HG03354 (cell line): ENCODE results near the gene ZNF491.
A peak's percentile ranks its signal among the peaks of the same experiment; 100 is the strongest.
"Not testable (repeated sequence)": the region's sequence is repeated elsewhere in the genome, so short reads cannot be mapped to it uniquely, and the experiment has no call there.

Experiments used
- ATAC-seq: cut with Tn5 transposase; IDR thresholded peaks from one replicate; pipeline ENCODE4 v1.9.1; 2021; ENCODE audit warnings: mild to moderate bottlenecking; ENCODE audit not compliant: unreplicated experiment, poor library complexity, severe bottlenecking

The ZNF491 gene

GRCh38 chr19:11798391-11799330, at the start of gene ZNF491:
Gene ZNF491, plus strand, starts transcription at chr19:11798523. Its CDS starts 7,431 bp downstream, at chr19:11805954.
- ATAC-seq: peak; percentile 97

DNA sequence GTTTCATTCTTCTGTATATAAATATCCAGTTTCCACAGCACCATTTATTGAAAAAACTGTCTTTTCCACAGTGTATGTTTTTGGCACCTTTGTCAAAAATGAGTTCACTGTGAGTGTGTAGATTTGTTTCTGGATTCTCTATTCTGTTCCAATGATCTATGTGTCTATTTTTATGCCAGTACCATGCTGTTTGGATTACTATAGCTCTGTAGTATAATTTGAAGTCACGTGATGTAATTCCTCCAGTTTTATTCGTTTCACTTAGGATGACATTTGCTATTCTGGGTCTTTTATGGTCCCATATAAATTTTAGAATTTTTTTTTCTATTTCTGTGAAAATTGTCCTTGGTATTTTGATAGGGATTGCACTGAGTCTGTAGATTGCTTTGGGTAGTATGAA, 48.6 kb upstream of the ZNF491 start:
- ATAC-seq: no peak

GRCh38 chr19:11752244-11752736, 46.0 kb upstream of the ZNF491 start:
- no peak for ATAC-seq

DNA sequence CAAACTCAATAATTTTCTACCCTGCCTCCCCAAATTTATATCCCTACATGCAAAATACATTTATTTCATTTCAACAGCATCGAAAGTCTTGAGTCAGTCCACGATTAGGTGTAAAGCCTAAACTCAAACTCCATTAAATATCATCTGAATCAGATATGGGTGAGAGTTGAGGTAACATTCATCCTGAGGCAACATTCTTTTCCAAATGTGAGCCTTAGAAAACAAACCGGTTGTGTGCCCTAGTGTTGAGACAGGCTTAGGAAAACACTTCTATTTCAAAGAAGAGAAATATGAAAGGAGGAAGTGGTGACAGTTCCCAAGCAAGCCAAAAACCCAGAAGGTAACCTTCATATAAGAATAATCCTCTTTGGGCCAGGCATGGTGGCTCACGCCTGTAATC, 43.7 kb upstream of the ZNF491 start:
- ATAC-seq: no peak

DNA sequence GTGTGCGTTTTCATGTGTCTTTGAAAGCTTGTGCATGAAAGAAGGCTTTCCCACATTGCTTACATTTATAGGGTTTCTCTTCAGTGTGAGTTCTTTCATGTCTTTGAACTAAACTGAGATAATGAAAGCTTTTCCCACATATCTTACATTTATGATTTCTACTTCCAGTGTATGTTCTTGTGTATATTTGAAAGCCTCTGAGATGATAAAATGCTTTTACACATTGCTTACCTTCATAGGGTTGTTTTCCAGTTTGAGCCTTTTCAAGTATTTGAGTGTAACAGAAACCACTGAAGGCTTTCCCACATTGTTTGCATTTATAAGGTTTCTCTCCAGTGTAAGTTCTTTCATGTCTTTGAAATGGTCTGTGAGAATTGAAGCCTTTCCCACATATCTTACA, 41.4 kb upstream of the ZNF491 start:
- no peak for ATAC-seq

DNA sequence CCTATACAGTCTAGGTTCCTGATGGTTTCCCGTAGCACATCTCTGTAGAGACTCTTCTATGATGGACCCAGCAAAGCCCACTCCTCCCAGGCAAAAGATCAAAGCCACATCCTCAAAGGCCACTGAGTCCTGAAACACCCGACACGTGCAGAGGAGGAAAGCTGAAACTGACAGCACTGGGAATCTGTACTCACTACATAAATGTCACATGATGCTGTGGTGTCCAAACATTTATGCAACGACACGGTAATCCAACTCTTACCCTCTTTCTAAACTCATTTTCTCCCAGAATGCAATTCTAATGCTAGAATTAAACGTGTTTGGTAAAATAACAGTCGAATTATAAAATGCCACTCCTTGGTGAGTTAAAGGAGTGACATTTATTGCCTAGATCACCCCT, 38.5 kb upstream of the ZNF491 start:
- ATAC-seq: no peak

DNA sequence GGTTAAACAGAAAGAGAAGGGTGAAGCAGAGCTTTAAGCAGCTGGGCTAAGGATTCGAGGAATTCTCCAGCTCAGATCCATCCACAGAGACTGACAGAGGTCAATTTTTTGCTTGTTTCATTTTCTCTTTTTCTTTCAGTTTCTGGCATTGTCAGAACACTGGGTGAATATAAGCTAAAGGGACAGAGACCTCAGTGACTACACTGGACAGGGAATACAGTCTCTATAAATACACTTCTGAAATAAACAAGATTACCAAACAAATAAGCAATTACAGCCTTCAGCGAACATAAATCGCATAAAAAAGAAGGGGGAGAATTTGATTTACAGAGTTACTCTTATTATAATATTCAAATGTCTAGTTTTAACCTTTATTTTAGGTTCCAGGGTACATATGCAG, 35.2 kb upstream of the ZNF491 start:
- ATAC-seq: no peak

DNA sequence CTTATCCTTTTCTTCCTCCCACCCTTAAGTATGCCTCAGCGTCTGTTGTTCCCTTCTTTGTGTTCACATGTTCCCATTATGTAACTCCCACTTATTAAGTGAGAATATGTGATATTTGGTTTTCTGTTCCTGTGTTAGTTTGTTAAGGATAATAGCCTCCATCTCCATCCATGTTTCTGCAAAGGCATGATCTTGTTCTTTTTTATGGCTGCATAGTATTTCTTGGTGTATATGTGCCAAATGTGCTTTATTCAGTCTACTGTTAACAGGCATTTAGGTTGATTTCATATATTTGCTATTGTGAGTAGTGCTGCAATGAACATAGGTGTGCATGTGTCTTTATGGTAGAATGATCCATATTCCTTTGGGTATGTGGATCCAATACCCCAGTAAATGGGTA, 34.7 kb upstream of the ZNF491 start:
- ATAC-seq: no peak

DNA sequence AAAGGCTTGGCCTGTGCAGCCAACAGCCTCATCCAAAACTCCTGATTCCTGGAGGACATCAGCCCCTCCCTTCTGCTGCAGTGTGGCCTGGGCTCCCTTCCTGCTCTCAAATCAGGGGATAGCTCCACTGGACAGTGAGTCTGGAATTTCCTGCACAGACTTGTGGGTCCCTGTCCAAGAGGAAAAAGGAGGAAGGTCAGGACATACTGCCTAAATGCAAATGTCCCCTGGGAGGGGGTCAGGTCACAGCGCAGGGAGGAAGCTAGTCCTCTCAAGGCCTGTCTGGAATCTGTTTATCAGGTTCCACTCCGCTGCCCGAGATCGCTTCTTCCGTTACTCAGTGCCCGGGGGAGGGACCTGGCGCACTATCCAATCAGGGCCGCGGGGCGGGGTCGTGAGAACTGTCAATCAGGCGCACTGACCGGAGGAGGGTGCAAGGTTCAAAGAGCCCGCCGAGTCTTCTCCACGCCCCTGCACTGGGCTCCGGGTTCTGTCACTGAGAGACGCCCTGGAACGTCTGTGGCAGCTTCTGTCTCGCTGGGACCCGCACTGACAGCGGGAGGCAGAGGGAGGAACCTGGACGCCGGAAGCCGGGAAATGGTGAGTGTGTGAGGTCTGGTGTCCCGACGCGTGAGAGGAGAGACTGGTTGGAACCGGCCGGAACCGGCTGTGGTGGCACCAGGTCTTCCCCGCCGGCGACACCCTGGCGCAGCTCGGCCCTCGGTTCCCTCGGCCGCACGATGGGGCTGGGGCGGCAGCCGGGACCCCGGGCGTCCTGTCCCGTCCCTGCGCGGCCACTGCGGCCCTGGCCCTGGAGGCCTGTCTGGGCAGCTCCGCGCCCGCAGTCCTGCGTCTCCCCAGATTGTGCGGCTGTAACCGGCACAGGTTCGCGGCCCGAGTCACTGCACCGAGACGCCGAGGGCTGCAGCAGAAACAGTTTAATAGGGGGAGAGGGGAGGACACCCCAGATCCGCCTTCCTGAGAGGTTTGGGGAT, 31.4 kb upstream of the ZNF491 start, which contains the start of gene ZNF441:
Gene ZNF441 (plus strand): TSS at position 404 of the 995 bp plus-strand sequence. CDS start 194 bp downstream, at position 598.
- ATAC-seq: peak; percentile 92

- ATAC-seq: peak; percentile 45
Observed at GRCh38 chr19:11767633-11768133, 30.6 kb upstream of the ZNF491 start.

DNA sequence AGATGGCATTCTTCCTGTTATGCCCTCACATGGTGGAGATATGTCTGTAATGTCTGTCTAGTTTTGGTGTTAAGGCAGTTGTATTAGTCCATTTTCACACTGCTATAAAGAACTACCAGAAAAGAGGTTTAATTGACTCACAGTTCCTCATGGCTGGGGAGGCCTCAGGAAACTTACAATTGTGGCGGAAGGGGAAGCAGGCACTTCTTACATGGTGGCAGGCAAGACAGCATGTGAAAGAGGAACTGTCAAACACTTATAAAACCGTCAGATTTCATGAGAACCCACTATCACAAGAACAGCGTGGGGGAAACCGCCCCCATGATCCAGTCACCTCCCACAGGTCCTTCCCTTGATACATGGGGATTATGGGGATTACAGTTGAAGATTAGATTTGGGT, 28.3 kb upstream of the ZNF491 start:
- no peak for ATAC-seq

DNA sequence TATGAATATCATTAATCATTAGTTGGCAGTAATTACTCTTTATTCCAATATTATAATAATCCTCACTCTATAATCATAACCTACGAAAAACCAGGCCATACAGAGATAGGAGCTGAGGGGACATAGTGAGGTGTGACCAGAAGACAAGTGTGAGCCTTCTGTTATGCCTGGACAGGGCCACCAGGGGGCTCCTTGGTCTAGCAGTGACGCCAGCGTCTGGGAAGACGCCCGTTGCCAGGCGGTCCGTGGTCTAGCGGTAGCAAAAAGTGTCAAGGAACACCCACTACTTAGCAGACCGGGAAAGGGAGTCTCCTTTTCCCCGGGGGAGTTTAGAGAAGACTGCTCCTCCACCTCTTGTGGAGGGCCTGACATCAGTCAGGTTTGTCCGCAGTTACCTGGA, 26.8 kb upstream of the ZNF491 start:
- ATAC-seq: not testable (repeated sequence)

DNA sequence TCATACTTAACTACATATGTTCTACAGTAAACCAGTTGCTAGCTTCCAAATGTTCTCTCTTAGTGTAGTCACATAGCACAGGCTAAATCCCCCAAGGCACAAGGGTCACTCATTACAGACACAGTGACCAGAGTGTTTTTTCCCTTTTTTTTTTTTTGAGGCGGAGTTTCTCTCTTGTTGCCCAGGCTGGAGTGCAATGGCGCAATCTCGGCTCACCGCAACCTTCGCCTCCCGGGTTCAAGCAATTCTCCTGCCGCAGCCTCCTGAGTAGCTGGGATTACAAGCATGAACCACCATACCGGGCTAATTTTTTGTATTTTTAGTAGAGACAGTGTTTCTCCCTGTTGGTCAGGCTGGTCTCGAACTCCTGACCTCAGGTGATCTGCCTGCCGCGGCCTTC, 21.7 kb upstream of the ZNF491 start:
- not testable (repeated sequence) for ATAC-seq

DNA sequence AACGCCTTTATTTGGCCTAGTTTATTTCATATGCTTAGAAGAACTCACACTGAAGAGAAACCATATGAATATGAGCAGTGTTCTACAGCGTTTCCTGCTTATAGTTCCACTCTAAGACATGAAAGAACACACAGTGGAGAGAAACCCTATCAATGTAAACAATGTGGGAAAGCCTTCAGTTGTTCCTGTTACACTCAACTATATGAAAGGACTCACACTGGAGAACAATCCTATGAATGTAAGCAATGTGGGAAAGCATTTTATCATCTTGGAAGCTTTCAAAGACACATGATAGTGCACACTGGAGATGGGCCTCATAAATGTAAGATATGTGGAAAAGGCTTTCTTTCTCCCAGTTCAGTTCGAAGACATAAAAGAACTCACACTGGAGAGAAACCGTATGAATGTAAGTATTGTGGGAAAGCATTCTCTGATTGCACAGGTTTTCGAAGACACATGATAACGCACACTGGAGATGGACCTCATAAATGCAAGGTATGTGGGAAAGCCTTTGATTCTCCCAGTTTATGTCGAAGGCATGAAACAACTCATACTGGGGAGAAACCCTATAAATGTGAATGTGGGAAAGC, 17.8 kb upstream of the ZNF491 start:
- ATAC-seq: no peak

DNA sequence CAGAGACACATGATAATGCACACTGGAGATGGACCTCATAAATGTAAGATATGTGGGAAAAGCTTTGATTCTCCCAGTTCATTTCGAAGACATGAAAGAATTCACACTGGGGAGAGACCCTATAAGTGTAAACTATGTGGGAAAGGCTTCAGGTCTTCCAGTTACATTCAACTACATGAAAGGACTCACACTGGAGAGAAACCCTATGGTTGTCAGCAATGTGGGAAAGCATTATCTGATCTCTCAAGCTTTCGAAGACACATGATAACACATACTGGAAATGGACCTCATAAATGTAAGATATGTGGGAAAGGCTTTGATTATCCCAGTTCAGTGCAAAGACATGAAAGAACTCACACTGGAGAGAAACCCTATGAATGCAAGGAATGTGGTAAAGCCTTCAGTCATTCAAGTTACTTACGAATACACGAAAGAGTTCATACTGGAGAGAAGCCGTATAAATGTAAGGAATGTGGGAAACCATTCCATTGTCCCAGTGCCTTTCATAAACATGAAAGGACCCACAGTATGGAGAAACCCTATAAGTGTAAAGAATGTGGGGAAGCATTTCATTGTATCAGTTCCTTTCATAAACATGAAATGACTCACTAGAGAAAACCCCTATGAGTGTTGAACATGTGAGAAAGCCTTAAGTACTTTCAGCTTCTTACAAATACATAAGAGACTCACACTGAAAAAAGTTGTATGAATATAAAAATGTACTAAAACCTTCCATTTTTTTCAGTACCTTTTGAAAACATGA, 16.8 kb upstream of the ZNF491 start:
- no peak for ATAC-seq

DNA sequence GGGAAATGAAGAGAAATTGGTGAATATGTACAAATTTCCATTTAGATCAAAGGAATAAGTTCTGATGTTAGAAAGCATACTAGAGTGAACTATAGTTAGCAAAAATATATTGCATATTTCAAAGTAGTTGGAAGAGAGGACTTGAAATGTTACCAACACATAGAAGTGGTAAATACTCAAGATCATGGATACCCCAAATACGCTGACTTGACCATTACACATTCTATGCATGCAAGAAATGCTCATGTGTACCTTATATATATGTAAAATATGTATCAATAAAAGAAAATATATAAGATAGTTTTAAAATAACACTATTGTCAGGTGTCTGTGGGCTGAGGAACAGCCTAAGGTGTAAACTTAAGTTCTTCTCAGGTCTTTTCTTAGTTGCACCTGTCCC, 14.6 kb upstream of the ZNF491 start:
- ATAC-seq: no peak

DNA sequence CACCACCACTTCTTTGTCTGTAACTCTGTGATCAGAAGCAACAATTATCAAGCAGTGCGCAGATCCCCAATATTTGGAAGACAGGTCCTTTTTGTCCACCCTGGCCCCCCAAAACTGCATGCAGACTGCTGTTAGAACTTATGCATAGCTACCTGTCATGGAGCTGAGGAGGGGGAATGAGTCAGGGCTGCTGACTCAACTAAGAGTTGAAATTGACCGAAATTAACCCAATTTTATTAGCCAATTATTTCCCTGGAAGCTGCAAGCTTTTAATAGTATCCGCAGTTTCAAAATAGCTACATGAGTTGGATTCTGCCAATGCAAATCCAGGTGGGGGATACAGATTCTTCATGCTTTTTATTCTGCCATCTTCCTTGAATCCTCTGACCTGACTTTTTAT, 14.0 kb upstream of the ZNF491 start:
- no peak for ATAC-seq

GRCh38 chr19:11787536-11787935, 10.8 kb upstream of the ZNF491 start:
- no peak for ATAC-seq

GRCh38 chr19:11792942-11793341, 5.4 kb upstream of the ZNF491 start:
- no peak for ATAC-seq
